Transverse colon (tissue), 4 donors: ENCODE results near the gene NR3C2.

ENCODE experiments used
- CTCF ChIP-seq, 5 experiments: fragments of 200-600 bp in 3 of 5; fragments of 450-650 bp in 2 of 5; sonication (generic) in 3 of 5; IDR thresholded peaks; 1 replicate in 2 of 5; 2 replicates in 3 of 5; pipeline ENCODE4 v1.5.1; 2016 to 2017; ENCODE audit warnings: antibody characterized with exemption in 5 of 5, inconsistent platforms in 3 of 5, mild to moderate bottlenecking in 2 of 5, moderate library complexity in 1 of 5
- EP300 ChIP-seq: sonication (generic); formaldehyde crosslinking; IDR thresholded peaks from one replicate; pipeline ENCODE4 v1.6.1; 2017; ENCODE audit warnings: antibody characterized with exemption, low read depth
- POLR2A ChIP-seq: fragments of 450-650 bp; IDR thresholded peaks from one replicate; pipeline ENCODE4 v1.6.1; 2016; ENCODE audit warnings: antibody characterized with exemption, mild to moderate bottlenecking, moderate library complexity
- POLR2AphosphoS5 ChIP-seq, 3 donors: sonication (generic); formaldehyde crosslinking; IDR thresholded peaks; one replicate each; pipeline ENCODE4 v1.6.1; 2016; ENCODE audit warnings: antibody characterized with exemption in 3 of 3

GRCh38 chr4:148330724-148331123, 111.5 kb downstream of the NR3C2 start:
- TF ChIP-seq EP300 (no peak), CTCF (IDR thresholded peaks at IDR 0.05) (no peak), POLR2AphosphoS5 (IDR thresholded peaks at IDR 0.05) (no peak), POLR2A (no peak)
